NCI-H446 (cell line): Measurements from ENCODE around the gene HECW1.
"Not testable (repeated sequence)": the region's sequence is repeated elsewhere in the genome, so short reads cannot be mapped to it uniquely, and the experiment has no call there.

Experiments used
- DNase-seq, 2 experiments: peaks; one replicate each; lab custom pipeline; 2025; lab: John Stamatoyannopoulos, UW

The HECW1 gene

DNA sequence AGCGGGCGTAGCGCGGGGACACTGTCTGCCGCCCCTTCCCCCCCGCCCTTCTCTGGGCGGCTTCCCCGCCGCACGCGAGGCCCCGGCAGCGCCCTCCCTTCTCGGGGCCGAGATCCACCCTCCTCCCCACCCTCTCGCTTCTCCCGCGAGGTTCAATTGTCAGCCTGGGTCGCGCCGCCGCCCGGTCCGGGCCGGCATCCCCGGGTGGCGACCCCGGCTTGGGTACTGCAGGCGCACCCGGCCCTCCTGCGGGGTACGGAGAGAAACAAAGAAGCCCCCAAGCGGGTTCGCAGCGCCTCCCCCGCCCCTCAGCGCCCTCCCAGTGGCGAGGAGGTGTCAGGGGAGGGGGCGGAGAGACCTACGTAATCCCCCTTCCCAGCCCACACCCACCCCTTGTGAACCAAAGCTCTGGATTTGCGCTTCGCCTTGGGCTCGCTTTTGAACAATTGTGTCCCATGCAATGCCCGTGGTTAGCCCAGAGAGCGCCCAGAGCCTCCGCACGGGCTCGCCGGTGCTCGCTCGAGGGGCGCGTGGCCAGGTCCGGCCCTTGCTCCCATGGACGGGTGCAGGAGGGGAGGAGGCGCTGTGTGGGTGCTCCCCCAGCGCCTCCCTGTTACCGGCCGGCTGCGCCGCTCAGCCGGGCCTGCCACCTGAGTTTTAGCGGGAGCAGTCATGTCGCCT, 634 bp downstream of the HECW1 start:
- no peak for DNase-seq

DNA sequence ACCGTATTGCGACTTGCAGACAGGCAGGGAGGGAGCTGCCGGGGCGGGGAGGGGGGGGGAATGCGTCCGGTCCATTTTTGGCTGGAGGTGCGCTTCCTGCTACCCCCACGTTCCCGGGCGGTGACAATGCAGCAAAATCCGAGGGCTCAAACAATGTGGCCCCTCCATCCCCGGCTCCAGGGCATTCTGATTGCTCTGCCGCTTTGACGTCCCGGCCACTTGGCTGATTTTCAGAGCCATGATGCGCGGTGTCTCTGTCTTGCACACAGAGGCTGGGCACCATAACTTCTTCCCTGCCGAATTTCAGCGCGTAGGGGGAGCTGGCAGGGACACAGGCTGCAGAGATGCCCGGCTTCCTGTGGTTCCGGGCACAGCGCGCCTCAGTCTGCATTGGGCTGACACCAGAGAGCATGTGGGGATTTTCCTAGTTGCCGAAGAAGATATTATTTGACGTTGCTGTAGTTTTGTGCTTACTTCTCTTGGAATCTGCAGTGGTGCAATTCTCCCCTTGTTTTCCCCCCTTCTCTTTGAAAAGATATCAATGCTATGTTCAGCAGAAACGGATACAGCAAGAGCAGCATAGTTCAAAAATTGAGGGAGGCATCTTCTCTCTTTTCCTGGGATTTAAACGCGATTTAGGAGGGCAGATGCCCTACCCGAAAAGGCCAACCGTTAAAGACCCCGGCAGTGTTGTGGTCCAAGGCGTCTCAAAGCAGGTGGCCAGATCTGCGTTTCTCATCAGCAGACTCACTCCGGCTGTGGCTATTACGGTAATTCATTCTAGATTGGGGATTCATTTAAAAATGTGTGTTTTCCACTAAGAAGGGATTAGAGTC, 1.4 kb downstream of the HECW1 start:
- no peak for DNase-seq

DNA sequence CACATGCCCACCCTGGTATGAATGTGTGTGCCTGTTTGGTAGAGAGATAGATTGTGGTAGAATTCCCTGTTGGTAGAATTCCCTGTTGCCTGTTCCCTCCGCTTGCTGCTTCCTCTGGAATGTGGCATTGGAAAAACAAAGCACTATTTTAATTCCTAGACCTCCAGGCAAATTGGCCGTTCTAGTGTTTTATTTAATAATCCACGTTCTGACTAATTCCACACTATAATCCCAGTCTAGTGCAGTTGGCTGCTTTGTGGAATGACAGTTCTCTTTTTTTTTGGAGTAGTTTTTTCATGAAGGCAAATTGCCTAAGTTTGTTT, 2.0 kb downstream of the HECW1 start:
- DNase-seq, result no peak

DNA sequence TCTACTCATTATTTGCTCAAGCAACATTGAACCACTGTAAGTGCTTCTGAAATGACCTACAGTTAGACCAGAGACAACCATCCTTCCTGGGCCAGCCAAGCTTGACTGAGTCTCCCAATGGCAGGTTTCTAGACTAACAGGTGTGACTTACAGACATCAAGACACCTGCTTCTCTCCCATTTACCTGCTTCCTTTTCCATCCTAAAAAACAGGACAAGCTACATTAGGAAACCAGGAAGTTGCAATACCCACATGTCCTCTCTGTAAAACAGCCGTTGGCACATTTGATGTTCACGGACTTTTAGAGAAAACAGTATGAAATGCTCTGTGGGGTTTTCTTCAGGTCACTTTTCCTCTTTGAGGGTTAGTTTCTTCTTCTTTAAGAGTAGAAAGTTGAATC, 4.0 kb downstream of the HECW1 start:
- DNase-seq, result no peak

DNA sequence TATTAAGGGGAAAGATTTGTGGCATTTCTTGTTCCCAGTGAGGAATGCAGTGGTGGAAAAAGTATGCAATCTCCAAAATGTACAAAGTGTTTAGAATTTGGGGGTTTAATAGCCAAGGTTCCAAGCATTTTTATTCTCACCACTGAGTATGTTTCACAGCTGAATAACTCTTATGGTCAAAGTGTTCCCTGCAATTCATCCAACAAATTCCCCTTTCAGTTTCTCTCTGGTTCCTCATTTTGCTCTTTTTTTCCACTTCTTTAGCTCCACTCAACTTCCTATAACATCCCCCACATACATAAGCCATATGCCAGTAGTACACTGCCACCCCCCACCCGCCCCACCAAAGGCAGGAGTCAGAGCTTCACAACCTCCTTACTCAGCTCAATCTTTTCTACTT, 4.6 kb downstream of the HECW1 start:
- no peak for DNase-seq

DNA sequence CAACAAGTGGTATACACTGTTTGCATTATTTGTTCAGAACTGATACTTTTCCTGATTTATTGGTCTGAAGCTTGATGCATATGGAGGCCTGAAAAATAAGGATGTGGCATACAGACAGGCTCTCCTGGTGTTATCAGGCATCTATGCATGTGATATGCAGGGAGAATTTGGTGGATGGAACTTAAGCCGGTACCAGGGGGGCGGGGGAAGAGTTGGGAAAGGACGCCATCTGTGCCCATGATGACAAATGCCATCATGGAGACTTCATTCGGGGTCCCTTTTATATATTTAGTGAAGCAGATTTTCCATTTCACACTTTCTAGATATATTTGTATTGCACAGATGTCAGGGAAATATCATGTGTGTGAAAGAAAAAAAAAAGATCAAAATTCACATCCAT, 5.4 kb downstream of the HECW1 start:
- no peak for DNase-seq

DNA sequence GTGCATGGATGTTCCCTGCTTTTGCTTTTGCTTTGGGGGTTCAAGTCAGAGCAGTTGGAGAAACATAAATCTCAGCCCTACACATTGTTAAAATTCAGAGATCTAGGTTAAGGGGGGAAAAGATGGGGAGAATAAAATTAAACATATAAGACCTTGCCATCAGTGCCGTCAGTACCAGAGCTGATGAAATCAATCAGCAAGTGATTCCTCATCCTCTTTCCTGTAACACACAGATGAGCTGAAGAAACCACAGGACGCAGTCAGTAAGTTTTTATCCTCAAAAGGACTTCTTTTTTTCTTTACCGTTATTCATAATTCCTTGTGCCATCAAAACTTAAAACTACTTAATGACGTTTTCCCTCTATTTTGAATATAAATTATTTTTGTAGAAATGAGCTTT, 5.9 kb downstream of the HECW1 start:
- no peak for DNase-seq

DNA sequence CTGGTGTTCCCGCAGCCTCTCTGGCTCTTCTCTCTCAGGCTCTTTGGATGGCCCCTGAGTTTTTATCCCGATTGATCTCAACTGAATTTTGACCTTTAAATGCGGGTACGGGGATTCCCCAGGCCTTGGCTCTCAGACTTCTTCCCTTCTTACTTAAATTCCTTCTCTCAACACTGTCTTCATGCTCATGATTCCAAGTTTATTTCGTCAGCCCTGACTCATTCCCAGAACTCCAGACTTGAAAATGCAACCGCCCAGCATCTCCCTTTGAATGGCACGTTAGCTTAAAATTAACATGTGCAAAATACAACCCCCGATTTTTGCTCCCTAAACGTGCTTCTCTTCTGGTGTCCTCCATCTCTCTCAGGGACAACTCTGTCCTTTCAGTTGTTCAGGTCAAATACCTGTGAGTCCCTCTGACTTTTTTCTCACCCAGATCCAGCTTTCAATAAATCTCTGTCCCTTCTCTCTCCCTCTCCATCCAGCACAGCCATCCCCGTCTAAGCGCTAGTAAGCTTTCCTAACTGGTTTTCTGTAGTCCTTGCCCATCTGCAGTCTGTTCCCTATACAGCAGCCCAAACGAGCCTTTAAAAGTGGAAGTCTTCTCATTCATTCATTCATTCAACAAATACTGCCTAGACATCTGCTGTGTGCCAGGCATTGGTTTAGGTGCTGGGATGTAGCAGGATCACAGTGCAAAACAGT, 7.1 kb downstream of the HECW1 start:
- no peak for DNase-seq

DNA sequence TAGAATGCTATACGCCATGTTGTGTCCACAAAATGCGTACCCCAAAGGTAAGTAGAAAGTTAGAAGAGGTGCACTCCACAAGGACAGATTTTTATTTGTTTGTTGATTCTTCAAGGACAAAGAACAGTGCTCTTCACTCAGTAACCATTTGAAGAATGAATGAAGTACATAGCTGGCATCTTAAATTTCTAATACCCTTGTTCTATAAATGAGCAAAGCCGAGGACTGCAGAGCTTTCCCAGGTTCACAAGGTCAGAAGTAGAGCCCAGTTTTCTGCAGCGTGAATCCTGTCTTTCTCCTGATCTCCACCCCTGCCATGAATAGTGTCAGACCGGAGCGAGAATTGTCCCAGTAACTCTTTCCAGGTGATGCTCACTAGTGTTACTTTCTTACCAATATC, 9.5 kb downstream of the HECW1 start:
- DNase-seq, result no peak

DNA sequence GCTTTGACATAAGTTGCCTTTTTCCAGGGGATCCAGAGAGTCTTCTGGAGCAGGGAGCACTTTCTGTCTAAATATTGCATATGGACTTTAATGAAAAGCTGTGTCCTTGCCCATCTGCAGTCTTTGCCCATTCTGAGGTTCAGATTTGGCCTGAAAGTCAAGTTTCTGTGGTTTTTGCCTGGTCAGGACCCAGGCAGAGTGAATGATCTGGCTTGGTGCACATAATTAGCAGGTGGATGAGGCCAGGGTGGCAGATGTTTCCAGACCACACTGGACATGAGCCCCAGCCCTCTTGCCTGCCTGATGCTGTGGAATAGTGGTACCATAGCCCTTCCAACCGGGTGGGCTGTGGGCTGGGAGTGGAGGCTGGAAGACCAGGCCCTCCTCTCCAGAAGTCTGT, 11.0 kb downstream of the HECW1 start:
- DNase-seq, result no peak

DNA sequence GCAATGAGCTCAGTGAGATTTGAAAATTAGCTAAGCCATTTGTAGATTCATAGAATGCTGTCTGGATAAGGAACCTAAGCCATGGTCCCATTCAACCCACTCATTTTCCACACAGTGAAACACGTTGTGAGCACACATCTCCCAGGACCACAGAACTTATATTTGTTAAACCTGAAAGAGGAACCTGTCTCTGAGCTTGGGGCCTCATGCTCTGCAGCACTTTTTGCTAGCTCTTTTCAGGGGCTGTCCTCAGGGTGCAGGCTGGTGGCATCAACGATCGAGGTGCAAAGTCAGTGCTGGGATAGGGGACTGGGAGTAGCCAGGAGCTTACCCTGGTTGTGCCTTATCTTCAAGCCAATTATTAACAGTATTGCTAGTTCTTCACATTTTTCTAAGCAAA, 11.9 kb downstream of the HECW1 start:
- DNase-seq, result no peak

DNA sequence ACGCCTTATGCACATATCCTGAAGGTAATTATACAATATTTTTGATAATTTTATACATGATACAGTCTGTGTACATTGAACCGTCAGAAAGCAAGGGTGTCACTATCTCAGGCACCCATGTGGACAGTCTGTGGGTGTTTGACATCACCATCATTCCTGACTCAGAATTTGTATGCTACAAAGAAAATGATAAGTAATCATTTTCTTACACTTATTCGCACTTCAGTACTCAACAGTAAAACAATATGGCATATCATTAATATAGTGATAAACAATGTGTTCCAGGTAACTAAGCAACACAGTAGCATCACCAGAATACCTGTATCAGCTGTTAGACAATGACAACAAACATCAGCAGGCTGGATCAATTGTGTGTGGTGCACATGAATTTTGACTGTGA, 17.9 kb downstream of the HECW1 start:
- DNase-seq, result no peak

DNA sequence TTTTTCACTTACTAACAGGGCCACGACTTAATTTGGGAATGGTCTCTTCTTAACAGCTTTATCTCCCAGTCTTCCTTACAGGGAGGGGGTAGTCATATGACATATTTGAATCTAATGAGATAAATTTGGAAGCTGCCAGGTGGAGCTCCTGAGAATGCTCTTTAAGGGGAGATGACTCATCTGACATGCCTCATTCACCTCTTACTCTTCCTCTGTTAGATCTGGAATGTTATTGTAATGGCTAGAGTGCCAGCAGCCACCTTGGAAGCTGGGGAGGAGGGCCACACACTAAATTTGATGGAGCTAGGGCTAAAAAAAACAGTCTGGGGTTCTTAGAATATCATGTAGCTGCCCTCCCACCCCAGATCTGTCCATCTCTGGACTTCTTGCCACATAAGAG, 22.7 kb downstream of the HECW1 start:
- DNase-seq, result no peak

DNA sequence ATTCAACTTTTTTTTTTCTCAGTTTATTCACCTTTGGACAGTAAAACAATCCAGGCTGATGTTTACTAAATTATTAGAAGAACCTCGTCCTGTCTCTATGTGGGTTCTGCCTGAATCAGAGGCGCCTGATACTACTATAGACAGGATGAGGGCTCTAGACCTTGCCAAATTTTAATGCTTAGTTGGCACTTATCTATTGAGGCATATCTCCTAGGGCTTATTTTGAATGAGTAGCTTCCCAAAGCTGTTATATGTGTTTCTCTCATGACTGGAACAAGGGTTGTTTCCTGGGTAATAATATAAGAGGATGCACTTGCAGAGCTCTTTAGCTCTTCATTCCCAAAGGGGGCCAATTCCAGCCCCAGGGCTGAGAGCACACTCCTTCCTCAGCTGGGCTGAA, 23.6 kb downstream of the HECW1 start:
- no peak for DNase-seq

DNA sequence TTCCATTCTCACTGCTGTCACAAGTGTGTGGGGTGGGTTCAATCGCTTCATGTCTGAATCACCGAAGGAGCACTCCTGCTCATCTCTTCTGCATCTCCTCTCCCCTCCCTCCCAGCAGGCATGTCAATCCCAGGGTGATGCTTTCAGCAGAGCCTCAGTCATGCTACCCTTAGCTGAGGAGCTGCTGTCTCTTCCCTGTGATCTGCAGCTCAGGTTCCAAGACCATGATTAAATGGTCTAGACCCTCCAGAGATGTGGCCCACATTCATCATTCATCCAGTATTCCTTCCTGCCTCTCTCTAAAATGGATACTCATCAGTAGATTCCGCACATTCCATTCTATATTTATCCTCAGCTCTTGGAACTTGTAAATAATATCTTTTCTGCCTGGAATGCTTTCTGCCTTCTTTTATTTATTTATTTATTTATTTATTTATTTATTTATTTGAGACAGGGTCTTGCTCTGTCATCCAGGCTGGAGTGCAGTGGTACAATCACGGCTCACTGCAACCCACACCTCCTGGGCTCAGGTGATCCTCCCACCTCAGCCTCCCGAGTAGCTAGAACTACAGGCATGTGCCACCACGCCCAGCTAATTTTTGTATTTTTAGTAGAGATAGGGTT, 24.8 kb downstream of the HECW1 start:
- DNase-seq, result not testable (repeated sequence)

DNA sequence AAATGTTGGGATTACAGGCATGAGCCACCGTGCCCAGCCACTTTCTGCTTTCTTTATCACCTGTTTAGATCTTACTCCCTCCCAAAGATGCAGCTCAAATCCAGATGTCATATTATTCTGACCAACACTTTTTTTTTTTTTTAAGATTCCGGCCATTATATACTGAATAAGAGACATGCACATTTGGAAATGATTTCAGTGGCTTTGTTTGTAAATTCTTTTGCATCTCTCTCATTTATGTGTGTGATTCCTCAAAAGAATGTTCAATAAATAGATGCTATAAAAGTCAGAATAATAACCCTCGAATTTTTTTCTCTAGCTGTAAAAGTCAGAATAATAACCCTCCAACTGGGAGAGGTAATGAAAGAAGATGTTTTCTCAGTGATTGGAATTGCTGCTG, 25.4 kb downstream of the HECW1 start:
- no peak for DNase-seq

DNA sequence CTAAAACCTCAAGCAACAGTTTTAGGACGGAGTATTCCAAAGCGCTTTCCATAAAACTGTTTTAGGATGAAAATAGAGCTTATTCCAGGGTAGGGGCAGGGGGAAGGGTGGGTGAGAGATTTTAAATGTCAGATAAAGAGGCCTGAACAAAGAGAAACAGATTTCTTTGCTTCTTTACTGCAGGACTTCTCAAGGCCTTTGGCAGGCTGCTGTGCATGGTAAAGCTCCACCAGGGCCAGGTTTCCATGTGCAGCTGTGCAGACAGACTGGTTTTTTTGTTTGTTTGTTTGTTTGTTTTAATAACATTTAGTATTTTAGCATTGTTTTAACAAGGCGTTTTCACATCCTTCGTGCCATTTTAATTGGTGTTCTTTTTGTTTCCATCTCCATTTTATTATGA, 26.3 kb downstream of the HECW1 start:
- DNase-seq, result no peak

DNA sequence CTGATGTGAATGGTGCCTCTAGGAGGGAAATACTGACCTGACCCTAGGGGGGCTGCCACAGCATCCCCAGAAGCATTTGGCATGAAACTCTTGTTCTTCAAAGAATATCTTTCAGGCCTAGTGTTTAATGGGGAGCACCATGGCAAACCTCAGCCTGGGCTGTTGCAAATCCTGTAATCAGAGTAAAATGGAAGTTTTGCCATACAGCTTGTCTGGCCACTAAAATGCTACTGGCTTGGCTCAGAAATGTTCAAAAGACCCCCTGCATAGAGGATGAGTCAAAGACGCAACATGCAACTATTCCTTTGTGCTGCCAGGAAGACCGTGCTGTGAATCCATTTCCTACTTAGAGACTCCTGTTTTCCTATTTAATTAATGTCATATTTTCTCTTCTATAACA, 26.7 kb downstream of the HECW1 start:
- DNase-seq, result no peak

DNA sequence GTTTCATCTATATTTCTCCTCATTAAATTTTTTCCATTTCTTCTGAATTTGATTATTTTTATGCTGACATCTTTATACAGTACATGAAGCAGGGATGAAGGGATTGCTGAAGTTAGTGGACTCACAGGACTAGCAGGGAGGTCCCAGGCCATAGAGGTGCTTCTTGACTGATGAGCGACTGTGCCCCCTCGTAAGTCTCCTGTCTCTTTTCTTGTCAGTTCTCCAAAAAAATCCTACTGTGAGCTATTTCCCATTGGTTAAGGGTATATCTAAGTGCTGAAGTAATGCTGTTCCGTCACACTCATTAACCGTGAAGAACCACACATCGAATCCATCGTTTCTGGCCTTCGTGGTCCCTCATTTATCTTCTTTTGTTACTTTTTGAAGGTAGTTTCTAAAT, 27.7 kb downstream of the HECW1 start:
- no peak for DNase-seq

DNA sequence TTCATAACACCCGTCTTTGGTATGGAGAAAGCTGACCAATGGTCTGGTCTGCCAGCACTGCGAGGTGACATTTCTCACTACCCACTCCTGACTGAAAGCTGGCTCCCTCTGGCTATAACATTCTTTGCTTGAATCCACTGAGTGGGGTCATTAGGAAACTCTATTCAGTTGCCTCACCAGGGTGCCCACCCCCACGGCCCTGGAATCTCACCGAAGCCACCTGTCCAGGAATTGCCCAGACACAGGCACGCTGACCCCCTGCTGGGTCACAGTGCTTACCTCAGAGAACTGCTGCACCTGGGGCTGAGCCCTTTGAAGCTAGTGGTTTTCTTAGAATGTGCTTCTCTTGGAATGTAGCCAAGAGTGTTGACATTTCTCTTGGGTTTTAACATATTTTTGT, 28.6 kb downstream of the HECW1 start:
- no peak for DNase-seq

DNA sequence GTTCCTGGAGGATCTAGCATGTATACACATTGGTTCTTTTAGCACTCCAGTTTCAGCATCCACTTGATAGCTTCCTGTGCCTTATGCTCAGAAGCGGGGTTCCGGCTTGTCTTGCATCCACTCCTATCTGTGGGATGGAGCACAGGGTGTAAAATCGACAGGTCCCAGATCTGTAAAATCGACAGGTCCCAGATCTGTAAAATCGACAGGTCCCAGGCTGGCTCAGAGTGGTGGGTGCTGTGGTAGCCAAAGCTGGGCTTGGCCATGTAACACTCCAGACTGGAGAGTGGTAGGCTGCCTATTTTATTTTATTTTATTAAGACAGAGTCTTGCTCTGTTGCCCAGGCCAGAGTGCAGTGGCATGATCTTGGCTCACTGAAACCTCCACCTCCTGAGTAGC, 30.3 kb downstream of the HECW1 start:
- DNase-seq, result no peak

DNA sequence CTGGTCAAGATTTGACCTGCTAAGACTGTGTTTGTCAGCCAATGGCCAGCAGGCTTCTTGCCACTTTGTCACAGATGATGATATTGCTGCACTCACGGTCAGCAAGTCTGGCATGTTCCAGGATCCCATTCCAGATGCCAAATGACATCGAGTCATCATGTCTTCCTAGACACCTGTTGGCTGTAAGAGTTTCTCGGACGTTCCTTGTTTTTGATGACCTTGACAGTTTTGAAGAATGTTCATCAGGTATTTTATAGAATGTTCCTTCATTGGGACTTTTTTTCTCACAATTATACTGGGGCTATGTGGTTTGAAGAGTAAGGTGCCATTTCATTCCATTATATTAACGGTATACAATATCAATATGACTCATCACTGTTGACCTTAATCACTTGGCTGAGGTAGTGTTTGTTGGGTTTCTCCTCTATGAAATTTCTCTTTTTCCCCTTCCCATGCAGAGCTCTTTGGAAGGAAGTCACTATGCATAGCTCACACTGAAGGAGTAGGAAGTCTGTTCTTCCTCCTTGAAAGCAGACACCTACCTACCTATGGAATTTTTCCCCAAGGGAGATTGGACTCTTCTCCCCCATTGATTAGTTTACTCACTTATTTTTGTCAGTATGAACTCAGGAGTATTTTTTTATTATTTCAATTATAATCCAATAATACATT, 31.6 kb downstream of the HECW1 start:
- DNase-seq, result no peak
